ENCODE measurements around the gene SPI1. TPM values are rescaled to one million over a fixed set of nuclear protein-coding genes. Genes with fewer than 3 reads are reported as not detected.
A peak's percentile ranks its signal among the peaks of the same experiment; 100 is the strongest.

The SPI1 gene
- total RNA-seq, 2 donors from 2014 or later, result 7.5 to 23.1 TPM

GRCh38 chr11:47376525-47377371 lies 1.6 kb downstream of the SPI1 start:
- no peaks in the 10 kb centered on the region for H3K27me3 ChIP-seq
- DNase-seq (ENCODE audit: low spot score), result no peak
- peak overlapping the region; percentile 21 to 55 for H3K27ac ChIP-seq
- H3K4me3 ChIP-seq, result peak overlapping the region; percentile 13 to 41
- TF ChIP-seq CTCF (IDR thresholded peaks at IDR 0.05), result no peak
- peaks cover 0 to 5% of the 10 kb centered on the region in 2 donors for H3K4me1 ChIP-seq
- no peaks in the 10 kb centered on the region for H3K36me3 ChIP-seq
- no peaks in the 10 kb centered on the region for H3K9me3 ChIP-seq

- Histone ChIP-seq H3K4me3 (peak overlapping the region in 1 of 2 donors; percentile 41), H3K27ac (no peak overlapping the region), H3K9me3 (no peaks in the 10 kb centered on the region), H3K27me3 (no peaks in the 10 kb centered on the region), H3K4me1 (peaks cover 0 to 5% of the 10 kb centered on the region in 2 donors), H3K36me3 (no peaks in the 10 kb centered on the region)
- TF ChIP-seq CTCF (IDR thresholded peaks at IDR 0.05), result no peak
- DNase-seq (ENCODE audit: low spot score), result no peak
Measured at GRCh38 chr11:47376107-47376524, 2.2 kb downstream of the SPI1 start.

- no peaks in the 10 kb centered on the region for H3K36me3 ChIP-seq
- no peaks in the 10 kb centered on the region for H3K27me3 ChIP-seq
- no peak for TF ChIP-seq CTCF (IDR thresholded peaks at IDR 0.05)
- no peaks in the 10 kb centered on the region for H3K9me3 ChIP-seq
- peaks cover 0 to 5% of the 10 kb centered on the region in 2 donors for H3K4me1 ChIP-seq
- peak overlapping the region in 1 of 2 donors; percentile 41 for H3K4me3 ChIP-seq
- no peak for DNase-seq (ENCODE audit: low spot score)
- no peak overlapping the region for H3K27ac ChIP-seq
Measured at GRCh38 chr11:47375546-47376085, 2.7 kb downstream of the SPI1 start.

- Histone ChIP-seq H3K27me3 (no peaks in the 10 kb centered on the region), H3K4me3 (peak overlapping the region in 1 of 2 donors; percentile 41), H3K4me1 (peaks cover 0 to 5% of the 10 kb centered on the region in 2 donors), H3K27ac (no peak overlapping the region), H3K36me3 (no peaks in the 10 kb centered on the region), H3K9me3 (no peaks in the 10 kb centered on the region)
- DNase-seq (ENCODE audit: low spot score), result no peak
- TF ChIP-seq CTCF (IDR thresholded peaks at IDR 0.05), result no peak
Measured at GRCh38 chr11:47375020-47375419, 3.3 kb downstream of the SPI1 start.

- no peaks in the 10 kb centered on the region for H3K36me3 ChIP-seq
- H3K27me3 ChIP-seq, result no peaks in the 10 kb centered on the region
- no peak for DNase-seq (ENCODE audit: low spot score)
- peaks cover 0 to 5% of the 10 kb centered on the region in 2 donors for H3K4me1 ChIP-seq
- TF ChIP-seq CTCF (IDR thresholded peaks at IDR 0.05), result no peak
- peak overlapping the region in 1 of 2 donors; percentile 41 for H3K4me3 ChIP-seq
- H3K9me3 ChIP-seq, result no peaks in the 10 kb centered on the region
- no peak overlapping the region for H3K27ac ChIP-seq
Measured at GRCh38 chr11:47374720-47375019, 3.7 kb downstream of the SPI1 start.
